Body of pancreas (tissue), 4 donors: ENCODE results near the gene SLC24A4.

Experiments used
- POLR2A ChIP-seq, 3 donors: fragments of 450-650 bp; IDR thresholded peaks; one replicate each; pipeline ENCODE4 v1.6.1; 2016; ENCODE audit warnings: antibody characterized with exemption in 3 of 3, mild to moderate bottlenecking in 2 of 3
- TF ChIP-seq, protein P1 (sequence below), 7 experiments: fragments of 450-650 bp in 4 of 7; fragments of 200-600 bp in 3 of 7; sonication (generic) in 3 of 7; IDR thresholded peaks; one replicate each; pipeline ENCODE4 v1.5.1; 2016 to 2019; ENCODE audit warnings: antibody characterized with exemption in 7 of 7

DNA sequence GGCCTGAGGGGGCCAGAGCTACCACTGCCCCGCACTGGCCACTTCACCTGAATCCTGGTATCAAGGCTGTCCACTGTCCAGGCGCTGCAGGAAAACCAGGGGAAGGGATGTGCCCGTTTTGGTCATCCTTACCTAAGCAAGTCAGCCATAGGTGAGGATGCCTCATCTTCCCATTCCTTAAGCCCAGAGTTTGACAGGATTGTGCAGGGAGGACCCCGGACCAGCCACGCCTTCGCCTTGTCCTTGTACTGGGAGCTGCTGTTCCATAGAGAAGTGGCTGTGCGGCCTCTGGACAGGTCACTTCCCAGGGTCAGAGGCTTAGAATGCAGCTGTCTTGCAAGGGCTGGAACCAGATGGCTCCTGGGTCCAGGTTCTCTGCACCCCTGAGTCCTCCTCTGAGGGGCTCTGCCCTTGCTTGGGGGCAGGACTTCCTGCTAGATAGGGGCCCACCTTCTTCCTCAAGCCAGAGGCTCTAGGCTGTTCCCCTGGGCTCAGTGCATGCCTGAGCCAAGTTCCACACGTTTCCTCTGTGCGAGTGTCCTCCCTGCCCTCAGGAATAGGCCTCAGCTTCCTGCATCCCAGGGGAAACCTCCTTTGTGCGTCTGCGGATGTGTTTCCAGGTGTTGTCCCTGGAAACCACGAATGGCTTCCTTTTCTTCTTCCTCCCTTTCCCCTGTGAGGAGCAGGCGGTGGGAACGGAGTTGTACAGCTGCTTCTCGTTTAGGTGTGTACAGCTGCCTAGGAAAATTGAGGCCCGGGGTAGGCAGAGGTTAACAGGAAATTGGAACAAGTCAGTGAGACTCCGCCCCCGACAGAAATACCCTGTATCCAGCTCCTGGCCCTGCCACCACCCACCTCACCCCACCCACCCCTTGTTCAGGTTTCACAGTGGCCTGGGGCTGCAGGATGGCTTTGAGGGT, 136.3 kb downstream of the SLC24A4 start:
- TF ChIP-seq, protein P1, sequence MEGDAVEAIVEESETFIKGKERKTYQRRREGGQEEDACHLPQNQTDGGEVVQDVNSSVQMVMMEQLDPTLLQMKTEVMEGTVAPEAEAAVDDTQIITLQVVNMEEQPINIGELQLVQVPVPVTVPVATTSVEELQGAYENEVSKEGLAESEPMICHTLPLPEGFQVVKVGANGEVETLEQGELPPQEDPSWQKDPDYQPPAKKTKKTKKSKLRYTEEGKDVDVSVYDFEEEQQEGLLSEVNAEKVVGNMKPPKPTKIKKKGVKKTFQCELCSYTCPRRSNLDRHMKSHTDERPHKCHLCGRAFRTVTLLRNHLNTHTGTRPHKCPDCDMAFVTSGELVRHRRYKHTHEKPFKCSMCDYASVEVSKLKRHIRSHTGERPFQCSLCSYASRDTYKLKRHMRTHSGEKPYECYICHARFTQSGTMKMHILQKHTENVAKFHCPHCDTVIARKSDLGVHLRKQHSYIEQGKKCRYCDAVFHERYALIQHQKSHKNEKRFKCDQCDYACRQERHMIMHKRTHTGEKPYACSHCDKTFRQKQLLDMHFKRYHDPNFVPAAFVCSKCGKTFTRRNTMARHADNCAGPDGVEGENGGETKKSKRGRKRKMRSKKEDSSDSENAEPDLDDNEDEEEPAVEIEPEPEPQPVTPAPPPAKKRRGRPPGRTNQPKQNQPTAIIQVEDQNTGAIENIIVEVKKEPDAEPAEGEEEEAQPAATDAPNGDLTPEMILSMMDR (IDR thresholded peaks at IDR 0.05): no peak
- no peak for TF ChIP-seq POLR2A (IDR thresholded peaks at IDR 0.05)
